Epithelial cell of proximal tubule (primary cell): ENCODE results near the gene NR2F1. TPM values are rescaled to one million over a fixed set of nuclear protein-coding genes. Genes with fewer than 3 reads are reported as not detected.

Experiments
- DNase-seq: peaks from one replicate; pipeline ENCODE4 v3.0.0-alpha.2; 2011; ENCODE audit warnings: low read depth
- H3K4me3 ChIP-seq: 2 replicates; pipeline ENCODE4 v1.5.1; 2011; ENCODE audit warnings: low read depth, mild to moderate bottlenecking, low read length
- total RNA-seq: library from RNA; depleted of rRNA; stranded (reverse); fragments of >200 nt; gene quantifications from 2 replicates; pipeline ENCODE4 v1.2.3, GENCODE V29; 2015
- TF ChIP-seq, protein P1 (sequence below): conservative IDR thresholded peaks from 2 replicates; pipeline ENCODE4 v1.5.1; 2012; ENCODE audit warnings: low read depth, mild to moderate bottlenecking, low read length

The NR2F1 gene
- total RNA-seq, 1 donor from 2014 or later: 14.8 TPM

DNA sequence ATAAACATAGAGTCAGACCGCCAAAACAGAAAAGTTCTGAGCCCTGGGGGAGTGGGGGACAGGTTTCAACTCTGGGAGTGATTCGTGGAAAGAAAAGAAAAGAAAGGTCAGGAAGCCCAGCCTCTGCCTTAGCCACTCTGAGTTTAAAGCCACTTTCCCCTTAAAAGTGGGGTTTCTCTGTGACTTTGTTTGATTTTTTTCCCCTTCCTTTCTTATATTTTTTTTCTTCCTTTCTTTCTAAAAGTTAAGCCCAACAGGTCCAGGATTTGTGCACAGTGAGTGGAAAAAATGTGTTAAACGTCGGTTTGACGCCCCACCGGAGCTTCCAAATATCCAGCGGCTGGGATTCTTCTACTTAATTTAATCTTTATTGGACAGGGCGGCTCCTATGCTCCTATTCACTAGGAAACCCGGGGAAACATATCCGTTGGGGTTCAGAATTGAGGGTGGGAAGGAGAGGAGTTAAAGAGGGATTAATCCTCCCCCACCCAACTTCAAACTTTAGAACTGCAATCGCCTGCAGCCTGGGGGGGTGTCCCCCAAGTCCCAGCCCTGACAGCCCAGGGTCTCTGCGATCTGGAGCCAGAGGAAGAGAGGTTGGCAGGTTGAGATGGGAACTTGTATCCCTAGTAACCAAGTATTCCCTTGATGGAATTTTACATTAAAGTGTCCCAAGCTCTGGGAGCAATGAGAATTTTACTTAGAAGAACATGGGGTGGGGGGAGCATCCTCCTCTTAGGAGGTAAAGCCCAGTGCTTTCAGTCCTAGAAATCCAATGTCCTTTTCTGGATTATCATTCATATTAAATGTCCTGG is 8.3 kb upstream of the NR2F1 start:
- H3K4me3 ChIP-seq: no peak overlapping the region
- TF ChIP-seq, protein P1, sequence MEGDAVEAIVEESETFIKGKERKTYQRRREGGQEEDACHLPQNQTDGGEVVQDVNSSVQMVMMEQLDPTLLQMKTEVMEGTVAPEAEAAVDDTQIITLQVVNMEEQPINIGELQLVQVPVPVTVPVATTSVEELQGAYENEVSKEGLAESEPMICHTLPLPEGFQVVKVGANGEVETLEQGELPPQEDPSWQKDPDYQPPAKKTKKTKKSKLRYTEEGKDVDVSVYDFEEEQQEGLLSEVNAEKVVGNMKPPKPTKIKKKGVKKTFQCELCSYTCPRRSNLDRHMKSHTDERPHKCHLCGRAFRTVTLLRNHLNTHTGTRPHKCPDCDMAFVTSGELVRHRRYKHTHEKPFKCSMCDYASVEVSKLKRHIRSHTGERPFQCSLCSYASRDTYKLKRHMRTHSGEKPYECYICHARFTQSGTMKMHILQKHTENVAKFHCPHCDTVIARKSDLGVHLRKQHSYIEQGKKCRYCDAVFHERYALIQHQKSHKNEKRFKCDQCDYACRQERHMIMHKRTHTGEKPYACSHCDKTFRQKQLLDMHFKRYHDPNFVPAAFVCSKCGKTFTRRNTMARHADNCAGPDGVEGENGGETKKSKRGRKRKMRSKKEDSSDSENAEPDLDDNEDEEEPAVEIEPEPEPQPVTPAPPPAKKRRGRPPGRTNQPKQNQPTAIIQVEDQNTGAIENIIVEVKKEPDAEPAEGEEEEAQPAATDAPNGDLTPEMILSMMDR: no peak
- no peak for DNase-seq

- H3K4me3 ChIP-seq: no peak overlapping the region
- DNase-seq: no peak
- TF ChIP-seq, protein P1: no peak
Observed at GRCh38 chr5:93575461-93576414, 7.3 kb upstream of the NR2F1 start.

DNA sequence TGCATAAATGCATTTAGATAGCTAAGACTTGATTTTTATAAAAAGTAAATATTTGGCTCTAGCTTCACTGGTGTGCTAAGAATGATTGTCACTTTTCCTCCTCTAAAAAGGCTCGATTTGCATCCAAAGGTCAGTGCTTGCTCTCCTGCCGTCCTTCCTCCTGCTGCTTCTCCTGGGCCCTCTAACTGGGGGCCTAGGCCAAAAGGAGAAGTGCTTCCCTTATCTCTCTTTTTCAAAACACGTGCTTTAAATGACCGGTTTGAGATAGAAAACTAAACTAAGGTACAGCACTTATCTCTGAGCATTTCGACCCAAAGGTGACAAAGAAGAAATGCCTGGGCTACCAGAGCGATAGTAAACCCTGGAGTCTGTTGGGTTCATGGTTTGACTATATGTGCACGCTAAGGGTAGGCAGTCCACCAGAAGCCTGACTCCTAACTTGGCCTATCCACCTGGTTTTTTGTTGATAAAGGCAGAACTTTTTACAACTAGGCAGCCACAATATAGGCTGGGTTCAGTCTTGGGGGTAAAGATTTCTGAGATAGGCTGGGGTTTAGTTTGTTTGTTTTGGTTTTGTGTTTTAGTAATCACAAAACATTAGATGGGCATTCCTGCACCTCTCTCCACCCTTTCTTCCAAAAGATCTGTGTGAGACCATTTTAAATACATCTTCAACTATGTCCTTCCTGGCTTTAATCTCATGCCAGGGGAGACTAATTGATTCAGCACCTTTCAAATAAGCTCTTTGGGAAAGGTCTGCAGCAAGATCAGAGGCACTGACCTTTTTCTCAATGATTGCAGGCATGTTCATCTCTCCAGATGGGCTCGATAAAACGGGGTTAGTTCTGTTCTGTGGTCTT is 5.8 kb upstream of the NR2F1 start:
- TF ChIP-seq, protein P1: no peak
- no peak overlapping the region for H3K4me3 ChIP-seq
- no peak for DNase-seq

GRCh38 chr5:93577854-93578812 is 4.9 kb upstream of the NR2F1 start:
- no peak overlapping the region for H3K4me3 ChIP-seq
- TF ChIP-seq, protein P1: no peak
- no peak for DNase-seq

DNA sequence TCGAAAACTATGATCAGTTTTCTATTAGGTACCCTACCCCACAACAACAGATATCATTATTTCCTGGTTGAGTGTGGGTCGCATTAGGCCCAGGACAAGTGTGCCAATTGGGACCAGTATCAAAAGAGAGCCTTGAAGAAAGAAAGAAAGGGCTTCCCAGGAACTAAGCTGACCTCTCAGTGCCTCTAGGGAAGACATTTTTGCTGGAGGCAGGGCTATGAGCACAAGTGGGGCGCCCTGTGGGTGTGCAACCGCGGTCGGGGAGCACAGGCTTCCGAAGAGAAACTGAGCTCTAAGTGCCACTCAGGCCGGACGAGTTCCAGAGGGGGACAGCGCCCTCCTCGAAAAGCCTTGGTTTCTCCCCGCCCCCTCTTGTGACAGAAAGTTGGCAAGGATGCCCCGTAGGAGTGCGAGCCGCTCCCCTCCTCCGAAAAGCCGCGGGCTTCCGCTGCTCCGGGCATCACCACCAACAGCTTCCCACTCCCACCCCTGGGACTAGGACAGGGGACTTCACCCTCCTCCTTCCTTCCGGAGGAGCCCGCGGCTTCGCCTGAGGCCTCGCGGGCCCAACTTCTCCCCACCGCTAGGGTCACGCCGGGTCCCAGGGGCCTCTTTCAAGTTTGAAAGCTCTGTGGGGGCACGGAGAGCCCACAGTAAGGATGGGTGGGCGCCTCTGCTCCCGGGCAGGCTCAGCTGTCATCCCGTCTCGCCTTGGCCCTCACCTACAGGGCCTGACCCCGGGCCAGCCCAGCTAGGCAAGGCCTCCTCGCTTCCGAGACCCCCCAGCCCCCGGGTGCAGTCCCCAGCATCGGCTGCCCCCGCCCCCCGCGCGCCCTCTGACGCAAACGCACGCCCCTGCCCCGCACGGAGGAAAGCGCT is 4.0 kb upstream of the NR2F1 start:
- peak overlapping the region; percentile 70 for H3K4me3 ChIP-seq
- no peak for DNase-seq
- TF ChIP-seq, protein P1: no peak
